A549 (cell line): ENCODE measurements around the gene KERA. TPM values are rescaled to one million over a fixed set of nuclear protein-coding genes. Genes with fewer than 3 reads are reported as not detected.

Experiments used
- ATAC-seq, 2 experiments: fragments of 200-7000 bp in 1 of 2; fragments of >200 bp in 1 of 2; cut with Nextera tagmentation in 1 of 2; cut with Tn5 transposase in 1 of 2; 3 replicates each; pipeline versions ENCODE4 v1.8.0 to v1.9.1; 2018 to 2020; ENCODE audit warnings: mild to moderate bottlenecking in 1 of 2, moderate library complexity in 1 of 2
- CTCF ChIA-PET: fragments of 300-600 bp; sonication (Branson Sonifier 250); formaldehyde crosslinking; extraction: SDS; loops from one replicate; lab custom pipeline; 2021; ENCODE audit warnings: antibody characterized with exemption, inconsistent platforms; lab: Yijun Ruan, JAX
- POLR2A ChIA-PET: fragments of 350-600 bp; formaldehyde crosslinking; extraction: SDS; loops from one replicate; lab custom pipeline; 2021; ENCODE audit warnings: antibody characterized with exemption, inconsistent platforms; lab: Yijun Ruan, JAX
- DNase-seq, 2 experiments: peaks; one replicate each; pipeline versions ENCODE4 v3.0.0 to v3.0.0-alpha.2; 2011 to 2016; ENCODE audit warnings: low read depth in 1 of 2, low spot score in 1 of 2
- FAIRE-seq: peaks from 2 replicates; lab custom pipeline; 2011; peaks lifted over from hg19 to GRCh38; lab: Jason Lieb, UNC
- H3K27ac ChIP-seq, 2 experiments: fragments of >200 bp; sonication (Bioruptor Twin); formaldehyde crosslinking; 3 replicates each; pipeline ENCODE4 v1.5.1; 2016 to 2017
- H3K4me1 ChIP-seq: fragments of >200 bp; sonication (Bioruptor Twin); formaldehyde crosslinking; 3 replicates; pipeline ENCODE4 v1.6.1; 2016
- H3K4me2 ChIP-seq: fragments of >200 bp; sonication (Bioruptor Twin); formaldehyde crosslinking; 3 replicates; pipeline ENCODE4 v1.6.1; 2016
- H3K4me3 ChIP-seq: fragments of >200 bp; sonication (Bioruptor Twin); formaldehyde crosslinking; 3 replicates; pipeline ENCODE4 v1.5.1; 2016
- H3K9me3 ChIP-seq: fragments of >200 bp; sonication (Bioruptor Twin); formaldehyde crosslinking; 3 replicates; pipeline ENCODE4 v1.6.1; 2016
- ATOH8 ChIP-seq: fragments of 250-450 bp; sonication (Bioruptor Pico); IDR thresholded peaks from 2 replicates; pipeline ENCODE4 v1.5.0; 2020; ENCODE audit warnings: low read depth, mild to moderate bottlenecking, moderate library complexity
- BCL3 ChIP-seq: fragments of >200 bp; sonication (Bioruptor Twin); formaldehyde crosslinking; IDR thresholded peaks from 3 replicates; pipeline ENCODE4 v1.6.1; 2016
- BHLHE40 ChIP-seq: IDR thresholded peaks from 2 replicates; pipeline ENCODE4 v1.6.1; 2012; ENCODE audit warnings: low read depth, low read length, inconsistent platforms
- CBX8 ChIP-seq: fragments of 200-600 bp; sonication (generic); IDR thresholded peaks from 2 replicates; pipeline ENCODE4 v1.6.1; 2016
- CEBPB ChIP-seq, 2 experiments: fragments of >200 bp in 1 of 2; sonication (Bioruptor Twin) in 1 of 2; formaldehyde crosslinking in 1 of 2; IDR thresholded peaks; 2 replicates each; pipeline ENCODE4 v1.6.1; 2012 to 2016
- CHD2 ChIP-seq: fragments of 150-350 bp; IDR thresholded peaks from 2 replicates; pipeline ENCODE4 v1.6.1; 2014; ENCODE audit warnings: low read length; ENCODE audit not compliant: partially characterized antibody
- EHMT2 ChIP-seq: fragments of 200-600 bp; sonication (generic); IDR thresholded peaks from 2 replicates; pipeline ENCODE4 v1.6.1; 2016; ENCODE audit warnings: antibody characterized with exemption, low read depth, mild to moderate bottlenecking, moderate library complexity
- ELK1 ChIP-seq: fragments of 150-350 bp; IDR thresholded peaks from 2 replicates; pipeline ENCODE4 v1.6.1; 2014; ENCODE audit warnings: low read depth, mild to moderate bottlenecking, low read length
- ESRRA ChIP-seq: fragments of 150-350 bp; IDR thresholded peaks from 2 replicates; pipeline ENCODE4 v1.6.1; 2014; ENCODE audit warnings: mild to moderate bottlenecking, low read length, borderline replicate concordance
- FOSB ChIP-seq: fragments of 250-450 bp; sonication (Bioruptor Pico); IDR thresholded peaks from 2 replicates; pipeline ENCODE4 v1.5.0; 2020; ENCODE audit warnings: mild to moderate bottlenecking, moderate library complexity
- FOSL2 ChIP-seq, 2 experiments: fragments of 450-650 bp in 1 of 2; fragments of >200 bp in 1 of 2; sonication (Bioruptor Twin) in 1 of 2; formaldehyde crosslinking; IDR thresholded peaks; 2 replicates each; pipeline versions ENCODE4 v1.5.0 to v1.6.1; 2016 to 2020; ENCODE audit warnings: mild to moderate bottlenecking in 1 of 2, moderate library complexity in 1 of 2
- GATA3 ChIP-seq: IDR thresholded peaks from 2 replicates; pipeline ENCODE4 v1.6.1; 2012; ENCODE audit warnings: borderline replicate concordance
- HMGXB4 ChIP-seq: fragments of 250-450 bp; sonication (Bioruptor Pico); IDR thresholded peaks from 2 replicates; pipeline ENCODE4 v1.5.0; 2021; ENCODE audit warnings: mild to moderate bottlenecking, moderate library complexity, borderline replicate concordance
- HOXA7 ChIP-seq: fragments of 250-450 bp; sonication (Bioruptor Pico); IDR thresholded peaks from 2 replicates; pipeline ENCODE4 v1.5.0; 2020; ENCODE audit warnings: mild to moderate bottlenecking, moderate library complexity
- JUNB ChIP-seq: fragments of >200 bp; sonication (Bioruptor Twin); formaldehyde crosslinking; IDR thresholded peaks from 2 replicates; pipeline ENCODE4 v1.6.1; 2016
- KDM1A ChIP-seq: fragments of 200-600 bp; sonication (generic); IDR thresholded peaks from 2 replicates; pipeline ENCODE4 v1.6.1; 2016; ENCODE audit warnings: low read depth, mild to moderate bottlenecking
- KDM5A ChIP-seq: fragments of 200-600 bp; sonication (generic); IDR thresholded peaks from 2 replicates; pipeline ENCODE4 v1.6.1; 2016; ENCODE audit warnings: antibody characterized with exemption, mild to moderate bottlenecking
- POLR2AphosphoS2 ChIP-seq: conservative IDR thresholded peaks from 2 replicates; pipeline ENCODE4 v1.6.1; 2012; ENCODE audit warnings: low read length, improper control_type of control experiment, inconsistent platforms
- RAD21 ChIP-seq, 2 experiments: fragments of >200 bp in 1 of 2; sonication (Bioruptor Twin) in 1 of 2; formaldehyde crosslinking in 1 of 2; IDR thresholded peaks in 1 of 2; conservative IDR thresholded peaks in 1 of 2; 2 replicates in 1 of 2; 3 replicates in 1 of 2; pipeline ENCODE4 v1.6.1; 2012 to 2018; ENCODE audit warnings: inconsistent platforms in 1 of 2
- RARB ChIP-seq: fragments of 250-450 bp; sonication (Bioruptor Pico); IDR thresholded peaks from 2 replicates; pipeline ENCODE4 v1.8.0; 2021; ENCODE audit warnings: mild to moderate bottlenecking, moderate library complexity
- RCOR1 ChIP-seq: fragments of 150-350 bp; IDR thresholded peaks from 2 replicates; pipeline ENCODE4 v1.6.1; 2014; ENCODE audit warnings: antibody characterized with exemption, low read length, low read depth
- RNF2 ChIP-seq: fragments of 200-600 bp; sonication (generic); IDR thresholded peaks from 2 replicates; pipeline ENCODE4 v1.6.1; 2016; ENCODE audit warnings: low read depth, mild to moderate bottlenecking, antibody characterized with exemption, moderate library complexity, borderline replicate concordance
- SREBF2 ChIP-seq: fragments of 450-650 bp; IDR thresholded peaks from 2 replicates; pipeline ENCODE4 v1.6.1; 2014; ENCODE audit warnings: mild to moderate bottlenecking, moderate library complexity
- ZC3H11A ChIP-seq: fragments of 450-650 bp; IDR thresholded peaks from 2 replicates; pipeline ENCODE4 v1.6.1; 2014; ENCODE audit warnings: antibody characterized with exemption, mild to moderate bottlenecking
- ZFP36 ChIP-seq: fragments of 450-650 bp; IDR thresholded peaks from 2 replicates; pipeline ENCODE4 v1.6.1; 2014; ENCODE audit warnings: borderline replicate concordance; ENCODE audit not compliant: partially characterized antibody
- ZSCAN20 ChIP-seq: fragments of 250-450 bp; sonication (Bioruptor Pico); IDR thresholded peaks from 2 replicates; pipeline ENCODE4 v1.8.0; 2022; ENCODE audit warnings: mild to moderate bottlenecking, moderate library complexity
- WGBS: methylation state at CpG from one replicate; pipeline ENCODE4 v1.1.6; 2017; ENCODE audit errors: missing lambda C conversion rate; 5-methylcytosine and 5-hydroxymethylcytosine counted together
- polyA plus RNA-seq, 4 experiments: library from polyadenylated mRNA; depleted of rRNA in 3 of 4; stranded (reverse); fragments of >200 nt; fragmentation: RNase III in 1 of 4; extraction: RNeasy Plus Mini Kit Qiagen cat#74134 plus additional on column Dnase treatment in 1 of 4; gene quantifications; 2 replicates in 3 of 4; 3 replicates in 1 of 4; pipeline ENCODE4 v1.2.3, GENCODE V29; 2011 to 2017

KERA gene
- polyA plus RNA-seq, 2 of the 4 experiments (the other 2 are of a cell fraction) = not detected

- Histone ChIP-seq H3K9me3 (no peaks in the 10 kb centered on the region), H3K27ac (no peak overlapping the region), H3K4me1 (no peaks in the 10 kb centered on the region), H3K4me2 (no peak overlapping the region), H3K4me3 (no peak overlapping the region)
- FAIRE-seq (no peak), DNase-seq (no peak), ATAC-seq (no peak)
- WGBS = 52% methylated on average over 1 of the region's 1 CpG
- ChIA-PET POLR2A (no interaction called here), CTCF (no interaction called here)
- TF ChIP-seq JUNB (no peak), ESRRA (no peak), CEBPB (IDR thresholded peaks at IDR 0.05) (no peak), HOXA7 (CRISPR knock-in tag) (no peak), RARB (CRISPR knock-in tag) (no peak), RCOR1 (no peak), CBX8 (no peak), ELK1 (no peak), POLR2AphosphoS2 (no peak), ZFP36 (no peak), GATA3 (no peak), BHLHE40 (no peak), BCL3 (no peak), KDM1A (no peak), ATOH8 (CRISPR knock-in tag) (no peak), KDM5A (no peak), FOSB (CRISPR knock-in tag) (no peak), HMGXB4 (CRISPR knock-in tag) (no peak), ZSCAN20 (no peak), ZC3H11A (no peak)
These were observed 40.8 kb downstream of the KERA start for GRCh38 chr12:91017043-91017442.

- H3K4me2 ChIP-seq = no peak overlapping the region
These were observed 48.4 kb downstream of the KERA start for GRCh38 chr12:91009319-91009950.

More at GRCh38 chr12:91009319-91009950, 48.4 kb downstream of the KERA start:
- no peak for DNase-seq
- ChIA-PET CTCF (interaction anchor here (0.6 kb wide), 1 partner anchor 112 kb away, joined by 3 read pairs; no protein-coding TSS in a partner anchor), POLR2A (no interaction called here)
- no peaks in the 10 kb centered on the region for H3K9me3 ChIP-seq
- WGBS = 6% methylated on average over 1 of the region's 1 CpG
- no peak overlapping the region for H3K27ac ChIP-seq
- TF ChIP-seq RAD21 (conservative IDR thresholded peaks at IDR 0.05 in 1 of 2, IDR thresholded peaks at IDR 0.05 in 1 of 2) = no peak
- no peak for TF ChIP-seq FOSL2 (IDR thresholded peaks at IDR 0.05)
- TF ChIP-seq FOSL2 (CRISPR knock-in tag; IDR thresholded peaks at IDR 0.05) = no peak
- no peak for TF ChIP-seq CHD2
- TF ChIP-seq EHMT2 = no peak
- TF ChIP-seq JUNB = no peak
- no peak for TF ChIP-seq SREBF2
- no peak for TF ChIP-seq ZFP36
- TF ChIP-seq RNF2 = no peak
- TF ChIP-seq CEBPB (IDR thresholded peaks at IDR 0.05) = no peak
- H3K4me3 ChIP-seq = no peak overlapping the region
- no peaks in the 10 kb centered on the region for H3K4me1 ChIP-seq
- no peak for FAIRE-seq
- no peak for ATAC-seq
